HG02759 (cell line): ENCODE results near the gene TPD52L2.
"Not testable (repeated sequence)": the region's sequence is repeated elsewhere in the genome, so short reads cannot be mapped to it uniquely, and the experiment has no call there.

Experiments
- ATAC-seq: cut with Tn5 transposase; IDR thresholded peaks from one replicate; pipeline ENCODE4 v1.9.1; 2021; ENCODE audit warnings: mild to moderate bottlenecking, moderate library complexity; ENCODE audit not compliant: unreplicated experiment

The TPD52L2 gene

GRCh38 chr20:63855363-63856097 lies 9.5 kb upstream of the TPD52L2 start:
- ATAC-seq, result no peak

- no peak for ATAC-seq
Measured at GRCh38 chr20:63856098-63856511, 9.0 kb upstream of the TPD52L2 start.

GRCh38 chr20:63857764-63858392 lies 7.2 kb upstream of the TPD52L2 start:
- no peak for ATAC-seq

GRCh38 chr20:63858393-63859165 lies 6.5 kb upstream of the TPD52L2 start:
- ATAC-seq, result no peak

- no peak for ATAC-seq
Measured at GRCh38 chr20:63859166-63859699, 5.8 kb upstream of the TPD52L2 start.

GRCh38 chr20:63860325-63861051 lies 4.6 kb upstream of the TPD52L2 start:
- no peak for ATAC-seq

GRCh38 chr20:63861365-63861934 lies 3.6 kb upstream of the TPD52L2 start, which contains the start of gene ABHD16B:
Gene ABHD16B, plus strand, starts transcription at chr20:63861498. Its CDS starts 43 bp downstream, at chr20:63861541.
- ATAC-seq, result no peak

- ATAC-seq, result no peak
Measured at GRCh38 chr20:63861981-63862901, 2.8 kb upstream of the TPD52L2 start.

- no peak for ATAC-seq
Measured at GRCh38 chr20:63863021-63863797, 1.9 kb upstream of the TPD52L2 start.

- peak; percentile 64 for ATAC-seq
Measured at GRCh38 chr20:63863798-63864544, 1.1 kb upstream of the TPD52L2 start.

GRCh38 chr20:63864545-63864977 lies 509 bp upstream of the TPD52L2 start:
- ATAC-seq, result no peak

GRCh38 chr20:63867042-63867441 lies 2.0 kb downstream of the TPD52L2 start:
- not testable (repeated sequence) for ATAC-seq

- ATAC-seq, result no peak
Measured at GRCh38 chr20:63868264-63868663, 3.2 kb downstream of the TPD52L2 start.

- no peak for ATAC-seq
Measured at GRCh38 chr20:63873477-63873971, 8.5 kb downstream of the TPD52L2 start.

GRCh38 chr20:63874241-63874640 lies 9.2 kb downstream of the TPD52L2 start:
- not testable (repeated sequence) for ATAC-seq

- no peak for ATAC-seq
Measured at GRCh38 chr20:63876489-63877036, 11.5 kb downstream of the TPD52L2 start.

GRCh38 chr20:63877755-63878470 lies 12.8 kb downstream of the TPD52L2 start:
- no peak for ATAC-seq
